Activated T-cell treated with anti-CD3 and anti-CD28 coated beads, Interleukin-2, amount 50 U/mL, for 72 hours (primary cell): ENCODE data around the gene APLNR. TPM values are rescaled to one million over a fixed set of nuclear protein-coding genes. Genes with fewer than 3 reads are reported as not detected.

Experiments
- ATAC-seq, 2 donors: fragments of 150-1000 bp; cut with Tn5 transposase; replicated peaks in 1 of 2; 2 replicates each; pipeline ENCODE4 v1.10.0; 2021; ENCODE audit warnings: moderate library complexity in 2 of 2, mild to moderate bottlenecking in 1 of 2
- DNase-seq, 2 donors: peaks; one replicate each; pipeline ENCODE4 v3.0.0; 2021 to 2022; ENCODE audit warnings: mixed read lengths in 1 of 2
- H3K27ac Mint-ChIP-seq: one replicate; pipeline ENCODE4 v1.8.0; 2022; ENCODE audit warnings: mild to moderate bottlenecking, moderate library complexity, mixed read lengths
- H3K27me3 Mint-ChIP-seq: one replicate; pipeline ENCODE4 v1.8.0; 2022; ENCODE audit warnings: low read depth, mixed read lengths
- H3K36me3 Mint-ChIP-seq, 2 donors: one replicate each; pipeline ENCODE4 v1.8.0; 2022; ENCODE audit warnings: mixed read lengths in 2 of 2, mild to moderate bottlenecking in 1 of 2; ENCODE audit not compliant: insufficient read depth in 2 of 2
- H3K4me1 Mint-ChIP-seq: one replicate; pipeline ENCODE4 v1.8.0; 2022; ENCODE audit warnings: low read depth, mixed read lengths
- H3K4me3 Mint-ChIP-seq, 2 donors: one replicate each; pipeline ENCODE4 v1.8.0; 2022; ENCODE audit warnings: mild to moderate bottlenecking in 2 of 2, mixed read lengths in 2 of 2, moderate library complexity in 2 of 2
- H3K9me3 Mint-ChIP-seq, 2 donors: one replicate each; pipeline ENCODE4 v1.8.0; 2022; ENCODE audit warnings: mixed read lengths in 2 of 2
- total RNA-seq, 2 donors: library from RNA; stranded (reverse); gene quantifications; one replicate each; pipeline ENCODE4 v1.2.3, GENCODE V29; 2022

The APLNR gene
- total RNA-seq, 2 donors from 2014 or later = not detected

- H3K27ac Mint-ChIP-seq = no peak overlapping the region
- H3K9me3 Mint-ChIP-seq = no peaks in the 10 kb centered on the region
- H3K4me3 Mint-ChIP-seq = no peak overlapping the region
- no peak for DNase-seq
- H3K27me3 Mint-ChIP-seq = peaks cover 26% of the 10 kb centered on the region
- ATAC-seq = no peak
- H3K4me1 Mint-ChIP-seq = no peaks in the 10 kb centered on the region
- H3K36me3 Mint-ChIP-seq = no peaks in the 10 kb centered on the region
Observed at GRCh38 chr11:57202281-57202680, 34.8 kb downstream of the APLNR start.

GRCh38 chr11:57200917-57201316, 36.1 kb downstream of the APLNR start:
- ATAC-seq (no peak), DNase-seq (no peak)
- Mint-ChIP-seq H3K27ac (no peak overlapping the region), H3K4me1 (no peaks in the 10 kb centered on the region), H3K4me3 (no peak overlapping the region), H3K36me3 (no peaks in the 10 kb centered on the region), H3K9me3 (no peaks in the 10 kb centered on the region), H3K27me3 (peaks cover 16% of the 10 kb centered on the region)

- Mint-ChIP-seq H3K9me3 (no peaks in the 10 kb centered on the region), H3K27me3 (peaks cover 14% of the 10 kb centered on the region), H3K4me1 (no peaks in the 10 kb centered on the region), H3K36me3 (no peaks in the 10 kb centered on the region), H3K4me3 (no peak overlapping the region), H3K27ac (no peak overlapping the region)
- ATAC-seq = no peak
- DNase-seq = no peak
Observed at GRCh38 chr11:57199330-57199729, 37.7 kb downstream of the APLNR start.

GRCh38 chr11:57197762-57198161, 39.3 kb downstream of the APLNR start:
- peaks cover 0 to 2% of the 10 kb centered on the region in 2 donors for H3K9me3 Mint-ChIP-seq
- H3K4me3 Mint-ChIP-seq = no peak overlapping the region
- H3K27ac Mint-ChIP-seq = no peak overlapping the region
- no peak for DNase-seq
- ATAC-seq = no peak
- H3K36me3 Mint-ChIP-seq = no peaks in the 10 kb centered on the region
- peaks cover 7% of the 10 kb centered on the region for H3K27me3 Mint-ChIP-seq
- no peaks in the 10 kb centered on the region for H3K4me1 Mint-ChIP-seq

- H3K4me1 Mint-ChIP-seq = no peaks in the 10 kb centered on the region
- H3K27me3 Mint-ChIP-seq = peaks cover 7% of the 10 kb centered on the region
- no peak overlapping the region for H3K27ac Mint-ChIP-seq
- H3K4me3 Mint-ChIP-seq = no peak overlapping the region
- peaks cover 0 to 2% of the 10 kb centered on the region in 2 donors for H3K9me3 Mint-ChIP-seq
- H3K36me3 Mint-ChIP-seq = no peaks in the 10 kb centered on the region
- DNase-seq = no peak
- ATAC-seq = no peak
Observed at GRCh38 chr11:57196596-57196995, 40.5 kb downstream of the APLNR start.

GRCh38 chr11:57192316-57192715, 44.7 kb downstream of the APLNR start:
- H3K27ac Mint-ChIP-seq = no peak overlapping the region
- H3K36me3 Mint-ChIP-seq = no peaks in the 10 kb centered on the region
- DNase-seq = no peak
- no peaks in the 10 kb centered on the region for H3K27me3 Mint-ChIP-seq
- H3K9me3 Mint-ChIP-seq = peaks cover 0 to 2% of the 10 kb centered on the region in 2 donors
- no peak for ATAC-seq
- no peak overlapping the region for H3K4me3 Mint-ChIP-seq
- no peaks in the 10 kb centered on the region for H3K4me1 Mint-ChIP-seq

- Mint-ChIP-seq H3K4me1 (no peaks in the 10 kb centered on the region), H3K27me3 (no peaks in the 10 kb centered on the region), H3K36me3 (no peaks in the 10 kb centered on the region), H3K9me3 (peaks cover 0 to 2% of the 10 kb centered on the region in 2 donors), H3K27ac (no peak overlapping the region), H3K4me3 (no peak overlapping the region)
- ATAC-seq = no peak
- DNase-seq = no peak
Observed at GRCh38 chr11:57191311-57192219, 45.5 kb downstream of the APLNR start.

GRCh38 chr11:57190548-57190947, 46.5 kb downstream of the APLNR start:
- Mint-ChIP-seq H3K27ac (no peak overlapping the region), H3K4me3 (no peak overlapping the region), H3K4me1 (no peaks in the 10 kb centered on the region), H3K27me3 (no peaks in the 10 kb centered on the region), H3K36me3 (no peaks in the 10 kb centered on the region), H3K9me3 (peaks cover 0 to 2% of the 10 kb centered on the region in 2 donors)
- ATAC-seq = no peak
- no peak for DNase-seq

Other genes with a start within 250 kb of the APLNR start
- not detected for gene OR5AK2, start 248.3 kb downstream of the APLNR start, total RNA-seq
- gene LRRC55, start 55.3 kb downstream of the APLNR start, total RNA-seq = not detected
- gene TNKS1BP1, start 87.7 kb upstream of the APLNR start, total RNA-seq = 10 to 100 TPM; 16.9 to 23.8 TPM
- gene SSRP1, start 98.6 kb upstream of the APLNR start, total RNA-seq = 100 to 1,000 TPM; 213 to 254 TPM
- not detected for gene P2RX3, start 101.1 kb upstream of the APLNR start, total RNA-seq
- not detected for gene PRG3, start 143.9 kb upstream of the APLNR start, total RNA-seq
- gene PRG2, start 153.4 kb upstream of the APLNR start, total RNA-seq = 1 to 10 TPM; 3.9 to 5.2 TPM
- 100 to 1,000 TPM; 159 to 169 TPM for gene SLC43A3, start 189.9 kb upstream of the APLNR start, total RNA-seq
- gene RTN4RL2, start 223.3 kb upstream of the APLNR start, total RNA-seq = 1 to 10 TPM in 1 of 2 donors, under 1 TPM in 1; 0.97 to 1.1 TPM